Osteoblast (primary cell): Measurements from ENCODE around the gene STX3. TPM values are rescaled to one million over a fixed set of nuclear protein-coding genes. Genes with fewer than 3 reads are reported as not detected.

Experiments
- DNase-seq: peaks from one replicate; pipeline ENCODE4 v3.0.0; 2011; ENCODE audit warnings: low spot score, mixed read lengths; ENCODE audit not compliant: insufficient read length; ENCODE audit errors: missing footprints
- H2AFZ ChIP-seq: 2 replicates; pipeline ENCODE4 v1.6.0; 2011; ENCODE audit warnings: mild to moderate bottlenecking, low read length
- H3K27ac ChIP-seq: 2 replicates; pipeline ENCODE4 v1.5.1; 2011; ENCODE audit warnings: mild to moderate bottlenecking, low read depth, low read length, moderate library complexity
- H3K27me3 ChIP-seq: 2 replicates; pipeline ENCODE4 v1.6.0; 2012; ENCODE audit warnings: mild to moderate bottlenecking, control low read depth, inconsistent platforms, low read length, moderate library complexity; ENCODE audit not compliant: insufficient read depth
- H3K36me3 ChIP-seq: 2 replicates; pipeline ENCODE4 v1.5.1; 2011; ENCODE audit warnings: mild to moderate bottlenecking, low read length, control low read depth, moderate library complexity; ENCODE audit not compliant: insufficient read depth
- H3K4me1 ChIP-seq: 2 replicates; pipeline ENCODE4 v1.5.1; 2011; ENCODE audit warnings: mild to moderate bottlenecking, low read length, control low read depth, moderate library complexity; ENCODE audit not compliant: insufficient read depth
- H3K4me2 ChIP-seq: 2 replicates; pipeline ENCODE4 v1.6.0; 2011; ENCODE audit warnings: mild to moderate bottlenecking, low read length; ENCODE audit not compliant: insufficient read depth
- H3K4me3 ChIP-seq: fragments of 200-600 bp; sonication (generic); 3 replicates; pipeline ENCODE4 v1.5.1; 2012; ENCODE audit warnings: mild to moderate bottlenecking, low read length, inconsistent platforms; ENCODE audit not compliant: insufficient read depth
- H3K79me2 ChIP-seq: 2 replicates; pipeline ENCODE4 v1.6.0; 2012; ENCODE audit warnings: mild to moderate bottlenecking, low read length, control low read depth, inconsistent platforms; ENCODE audit not compliant: insufficient read depth
- H3K9me3 ChIP-seq: 2 replicates; pipeline ENCODE4 v1.5.1; 2011; ENCODE audit warnings: low read depth, low read length, control low read depth
- H4K20me1 ChIP-seq: 2 replicates; pipeline ENCODE4 v1.6.0; 2012; ENCODE audit warnings: mild to moderate bottlenecking, low read length, control low read depth; ENCODE audit not compliant: insufficient read depth
- total RNA-seq: library from RNA; depleted of rRNA; stranded (reverse); fragments of >200 nt; gene quantifications from 2 replicates; pipeline ENCODE4 v1.2.3, GENCODE V29; 2012
- TF ChIP-seq, protein P1 (sequence below): IDR thresholded peaks from 2 replicates; pipeline ENCODE4 v1.5.1; 2011; ENCODE audit warnings: mild to moderate bottlenecking, low read depth, low read length, moderate library complexity; ENCODE audit errors: extremely low read depth

Gene STX3
- total RNA-seq: 51.4 and 53.6 TPM in 2 replicates

DNA sequence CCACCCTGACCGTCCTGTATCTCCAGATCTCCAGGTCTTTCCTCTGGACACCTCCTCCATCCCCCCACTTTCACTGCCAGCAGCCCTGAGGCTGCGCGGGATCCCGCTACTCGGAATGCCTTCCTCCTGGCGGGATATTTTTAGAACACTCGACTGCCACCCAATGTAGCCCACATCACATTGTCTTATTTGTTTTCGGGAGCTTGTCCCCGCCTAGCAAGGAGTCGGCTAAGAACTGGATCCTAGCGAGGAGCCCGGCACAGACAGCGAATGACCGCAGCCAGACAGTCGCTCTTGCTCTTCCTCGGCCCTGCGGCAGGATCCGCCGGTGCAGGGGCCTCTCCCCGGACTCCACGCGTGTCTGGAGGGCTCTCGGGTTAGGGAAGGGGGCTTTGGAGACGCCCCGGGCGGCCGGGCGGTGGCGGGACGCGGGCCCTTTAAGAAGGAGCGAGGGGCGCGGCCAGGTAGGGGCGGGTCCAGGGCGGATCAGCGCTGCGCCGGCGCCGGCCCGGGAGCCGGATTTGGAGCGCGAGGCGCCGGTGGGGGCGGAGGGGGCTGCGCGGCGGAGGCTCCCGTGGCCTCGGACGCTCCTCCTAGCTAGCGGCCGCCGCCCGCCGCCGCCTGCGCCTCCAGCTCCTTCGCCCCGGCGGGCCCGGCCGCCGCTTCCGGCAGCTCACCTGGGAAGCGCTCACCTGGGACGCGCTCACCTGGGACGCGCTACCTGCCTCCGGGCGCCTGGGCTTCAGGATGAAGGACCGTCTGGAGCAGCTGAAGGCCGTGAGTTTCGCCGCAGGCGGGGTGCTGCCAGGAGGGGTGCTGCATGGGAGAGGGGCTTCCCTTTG lies at the start of gene STX3:
Gene STX3, plus strand, starts transcription at position 518 of the 842 bp plus-strand sequence. Its CDS starts 230 bp downstream, at position 748.
- Histone ChIP-seq H4K20me1 (peaks cover 19% of the 10 kb centered on the region), H3K4me2 (peak within 1 kb of the TSS; percentile 100), H3K36me3 (no peaks in the 10 kb centered on the region), H2AFZ (peak within 1 kb of the TSS; percentile 98), H3K4me1 (peaks cover 19% of the 10 kb centered on the region), H3K9me3 (no peaks in the 10 kb centered on the region), H3K79me2 (peaks cover 42% of the 10 kb centered on the region), H3K27me3 (no peaks in the 10 kb centered on the region), H3K27ac (peak within 1 kb of the TSS; percentile 56), H3K4me3 (peak within 1 kb of the TSS; percentile 97)
- TF ChIP-seq, protein P1, sequence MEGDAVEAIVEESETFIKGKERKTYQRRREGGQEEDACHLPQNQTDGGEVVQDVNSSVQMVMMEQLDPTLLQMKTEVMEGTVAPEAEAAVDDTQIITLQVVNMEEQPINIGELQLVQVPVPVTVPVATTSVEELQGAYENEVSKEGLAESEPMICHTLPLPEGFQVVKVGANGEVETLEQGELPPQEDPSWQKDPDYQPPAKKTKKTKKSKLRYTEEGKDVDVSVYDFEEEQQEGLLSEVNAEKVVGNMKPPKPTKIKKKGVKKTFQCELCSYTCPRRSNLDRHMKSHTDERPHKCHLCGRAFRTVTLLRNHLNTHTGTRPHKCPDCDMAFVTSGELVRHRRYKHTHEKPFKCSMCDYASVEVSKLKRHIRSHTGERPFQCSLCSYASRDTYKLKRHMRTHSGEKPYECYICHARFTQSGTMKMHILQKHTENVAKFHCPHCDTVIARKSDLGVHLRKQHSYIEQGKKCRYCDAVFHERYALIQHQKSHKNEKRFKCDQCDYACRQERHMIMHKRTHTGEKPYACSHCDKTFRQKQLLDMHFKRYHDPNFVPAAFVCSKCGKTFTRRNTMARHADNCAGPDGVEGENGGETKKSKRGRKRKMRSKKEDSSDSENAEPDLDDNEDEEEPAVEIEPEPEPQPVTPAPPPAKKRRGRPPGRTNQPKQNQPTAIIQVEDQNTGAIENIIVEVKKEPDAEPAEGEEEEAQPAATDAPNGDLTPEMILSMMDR: no peak
- peak; percentile 94 for DNase-seq

DNA sequence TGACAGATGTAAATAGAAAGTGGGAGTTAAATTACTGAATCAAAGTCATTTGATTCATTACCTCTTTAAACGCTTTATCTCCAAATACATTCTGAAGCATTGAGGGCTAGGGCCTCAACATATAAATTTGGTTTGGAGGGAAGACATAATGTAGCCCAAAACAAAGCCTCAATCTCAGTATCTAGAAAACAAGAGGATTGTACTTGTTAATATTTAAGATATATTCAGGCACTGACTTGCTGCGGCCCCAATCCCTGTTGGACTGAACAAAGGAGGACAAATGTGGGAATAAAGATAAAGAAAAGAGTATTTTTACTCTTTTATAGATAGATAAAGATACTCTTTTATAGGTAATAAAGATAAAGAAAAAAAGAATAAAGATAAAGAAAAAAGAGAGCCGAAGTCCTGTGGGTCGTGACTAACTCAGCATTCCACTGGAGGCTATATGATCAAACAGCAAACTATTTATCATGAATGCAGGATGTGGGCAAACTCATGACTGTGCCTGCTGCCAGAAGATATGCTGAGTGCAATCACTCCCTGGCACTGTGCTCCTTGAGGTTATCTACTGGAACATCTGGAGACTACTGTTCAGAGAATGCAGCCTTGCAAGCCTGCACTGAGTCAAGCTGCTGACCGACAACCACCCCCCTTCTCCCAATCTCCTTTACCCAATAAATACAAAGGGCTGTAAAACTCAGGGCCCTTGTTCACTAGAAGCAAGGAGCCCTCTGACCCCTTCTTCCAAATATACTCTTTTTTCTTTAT lies 48.5 kb upstream of the STX3 start:
- peak overlapping the region; percentile 26 for H3K4me2 ChIP-seq

DNA sequence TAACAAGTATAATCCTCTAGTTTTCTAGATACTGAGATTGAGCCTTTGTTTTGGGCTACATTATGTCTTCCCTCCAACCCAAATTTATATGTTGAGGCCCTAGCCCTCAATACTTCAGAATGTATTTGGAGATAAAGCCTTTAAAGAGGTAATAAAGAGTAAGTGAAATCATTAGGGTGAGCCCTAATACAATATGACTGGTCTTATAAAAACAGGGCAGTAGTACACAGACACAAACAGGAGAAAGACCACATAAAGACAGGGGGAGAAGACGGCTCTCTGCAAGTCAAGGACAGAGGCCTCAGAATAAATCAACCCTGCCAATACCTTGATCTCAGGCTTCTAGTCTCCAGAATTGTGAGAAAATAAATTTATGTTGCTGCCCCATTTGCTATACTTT lies 47.8 kb upstream of the STX3 start:
- no peak overlapping the region for H2AFZ ChIP-seq
- no peak overlapping the region for H3K27ac ChIP-seq
- no peaks in the 10 kb centered on the region for H3K36me3 ChIP-seq
- H3K9me3 ChIP-seq: no peaks in the 10 kb centered on the region
- H3K4me1 ChIP-seq: peaks cover 17% of the 10 kb centered on the region
- H3K4me3 ChIP-seq: no peak overlapping the region
- DNase-seq: no peak
- H3K79me2 ChIP-seq: no peaks in the 10 kb centered on the region
- H4K20me1 ChIP-seq: no peaks in the 10 kb centered on the region
- H3K4me2 ChIP-seq: no peak overlapping the region
- TF ChIP-seq, protein P1: no peak
- H3K27me3 ChIP-seq: no peaks in the 10 kb centered on the region

More for the DNA sequence above, 48.5 kb upstream of the STX3 start:
- Histone ChIP-seq H4K20me1 (no peaks in the 10 kb centered on the region), H3K27me3 (no peaks in the 10 kb centered on the region), H3K27ac (peak overlapping the region; percentile 48), H3K4me3 (no peak overlapping the region), H2AFZ (no peak overlapping the region), H3K9me3 (no peaks in the 10 kb centered on the region), H3K79me2 (no peaks in the 10 kb centered on the region), H3K36me3 (no peaks in the 10 kb centered on the region), H3K4me1 (peaks cover 17% of the 10 kb centered on the region)
- TF ChIP-seq, protein P1: no peak
- DNase-seq: no peak

DNA sequence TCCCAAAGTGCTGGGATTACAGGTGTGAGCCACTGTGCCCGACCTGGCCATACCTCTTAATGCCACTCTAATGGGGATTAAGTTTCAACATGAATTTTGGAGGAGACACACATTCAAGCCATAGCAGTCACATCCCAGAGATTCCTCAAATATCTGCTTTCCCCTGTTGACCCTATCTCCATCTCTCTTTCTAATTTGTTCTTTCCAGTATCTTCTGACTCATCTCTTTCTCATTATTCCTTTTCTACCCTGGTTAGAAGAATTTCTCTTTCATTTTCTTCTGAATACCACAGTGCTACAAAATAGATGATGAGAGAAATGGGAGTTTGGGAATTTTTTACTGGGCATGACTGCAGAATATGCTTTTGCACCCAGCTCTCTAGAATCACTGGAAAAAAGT lies 46.6 kb upstream of the STX3 start:
- TF ChIP-seq, protein P1: no peak
- Histone ChIP-seq H2AFZ (no peak overlapping the region), H3K36me3 (no peaks in the 10 kb centered on the region), H3K27me3 (no peaks in the 10 kb centered on the region), H3K27ac (no peak overlapping the region), H3K4me1 (peaks cover 17% of the 10 kb centered on the region), H3K9me3 (no peaks in the 10 kb centered on the region), H3K4me3 (no peak overlapping the region), H4K20me1 (no peaks in the 10 kb centered on the region), H3K4me2 (peak overlapping the region; percentile 17), H3K79me2 (no peaks in the 10 kb centered on the region)
- DNase-seq: no peak
